Fibroblast of upper back skin (primary cell): ENCODE results near the gene FSIP1.

ENCODE experiments used
- DNase-seq: peaks from one replicate; pipeline ENCODE4 v3.0.0-alpha.2; 2013

FSIP1 gene

DNA sequence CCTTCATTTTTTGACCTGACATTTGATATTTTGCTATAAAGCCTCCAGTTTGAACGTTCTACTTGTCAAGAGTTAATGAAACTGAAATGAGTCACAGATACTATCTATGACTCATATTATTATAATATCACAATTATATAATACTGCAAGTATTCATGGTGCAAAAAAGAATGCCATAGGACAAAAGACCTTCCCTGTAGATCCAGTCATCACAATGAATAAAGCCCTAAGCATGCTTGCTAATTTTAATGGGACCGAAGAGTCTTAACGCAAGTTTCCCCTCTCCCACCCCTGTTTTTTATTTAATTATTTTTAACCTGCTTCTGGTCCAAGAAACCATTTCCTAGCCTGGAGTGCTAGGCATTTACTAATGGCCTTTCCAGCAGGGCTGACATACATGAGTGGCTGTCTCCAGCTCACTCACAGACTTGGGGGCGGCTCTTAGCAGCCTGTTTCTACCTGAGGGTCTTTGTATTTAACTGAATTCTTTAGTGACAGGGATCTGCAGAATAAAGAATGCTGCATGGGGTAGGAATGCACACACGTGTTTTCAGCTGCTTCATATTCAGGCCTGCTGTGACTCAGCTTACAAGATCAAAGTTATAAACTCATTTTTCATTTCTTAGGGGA, 140.5 kb downstream of the FSIP1 start:
- DNase-seq: peak; percentile 87

DNA sequence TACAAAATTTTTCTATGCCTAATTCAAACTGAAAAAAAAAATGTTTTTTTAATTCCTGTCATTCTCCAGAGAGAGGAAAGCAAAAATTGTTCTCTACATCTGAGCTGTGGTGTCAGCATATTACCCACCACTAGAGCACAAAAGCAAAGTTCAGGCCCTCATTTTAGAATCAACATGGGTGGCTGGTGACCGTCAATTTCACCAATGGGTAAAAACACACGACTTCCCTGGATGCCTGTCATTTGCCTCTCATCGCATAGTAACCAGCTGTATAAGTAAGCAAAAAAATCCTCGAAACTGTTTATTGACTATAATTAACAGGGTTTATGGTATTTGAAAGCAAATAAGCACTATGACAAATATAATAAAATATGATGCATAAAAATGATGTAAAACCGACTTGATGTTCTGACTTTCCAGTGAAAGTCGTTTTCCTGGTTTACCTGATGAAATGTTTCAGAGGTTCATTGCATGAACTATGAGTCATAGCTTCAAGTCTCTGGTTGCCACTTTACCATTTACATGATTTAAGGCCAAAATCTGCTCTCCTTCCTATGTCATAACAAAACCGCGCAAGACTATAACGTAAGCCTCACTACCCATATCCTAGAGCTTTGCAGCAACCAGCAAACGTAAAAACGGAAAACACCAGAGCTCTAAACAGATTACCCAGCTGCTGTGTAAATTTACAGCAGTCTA, 141.3 kb downstream of the FSIP1 start:
- peak; percentile 60 for DNase-seq

- DNase-seq: no peak
These were observed 142.0 kb downstream of the FSIP1 start for GRCh38 chr15:39640665-39641064.

- no peak for DNase-seq
These were observed 143.6 kb downstream of the FSIP1 start for GRCh38 chr15:39639037-39639436.

GRCh38 chr15:39638041-39638440, 144.6 kb downstream of the FSIP1 start:
- no peak for DNase-seq

DNA sequence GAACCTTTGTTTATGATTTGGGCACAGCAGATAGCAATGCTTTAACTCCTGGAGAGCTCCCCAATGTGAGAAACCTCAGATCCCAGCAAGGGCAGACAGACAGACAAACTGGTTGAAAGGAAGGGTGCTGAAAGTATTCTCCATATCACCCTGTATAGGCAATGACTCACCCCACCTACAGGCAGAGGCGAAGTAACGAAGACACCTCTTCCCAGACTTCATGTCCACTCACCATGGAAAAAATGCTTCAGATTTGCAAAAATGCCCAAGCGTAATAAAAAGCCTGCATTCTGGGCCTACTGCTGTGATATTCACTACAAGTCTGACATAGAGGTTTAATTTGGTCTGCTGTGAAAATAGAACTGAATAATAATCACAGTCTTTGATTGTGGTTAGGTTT, 151.3 kb downstream of the FSIP1 start:
- DNase-seq: peak; percentile 48

DNA sequence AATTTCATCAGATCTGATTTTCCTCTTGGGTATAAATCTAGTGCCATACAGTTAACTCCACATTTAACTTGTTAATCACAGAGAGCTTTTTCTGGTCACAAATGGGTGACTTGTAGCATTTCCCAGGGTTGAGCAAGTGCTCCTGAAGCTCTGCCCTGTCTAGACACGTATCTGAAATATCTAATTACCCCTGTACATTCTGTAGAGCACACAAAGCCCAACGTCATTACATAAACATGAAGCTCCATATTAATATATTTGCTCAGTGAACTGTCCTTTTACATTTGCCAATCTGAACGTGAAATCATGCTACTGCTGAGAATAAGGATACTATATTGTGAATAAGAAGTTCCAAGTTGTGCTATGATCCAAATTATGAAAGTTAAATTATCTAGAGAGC, 152.7 kb downstream of the FSIP1 start:
- no peak for DNase-seq

DNA sequence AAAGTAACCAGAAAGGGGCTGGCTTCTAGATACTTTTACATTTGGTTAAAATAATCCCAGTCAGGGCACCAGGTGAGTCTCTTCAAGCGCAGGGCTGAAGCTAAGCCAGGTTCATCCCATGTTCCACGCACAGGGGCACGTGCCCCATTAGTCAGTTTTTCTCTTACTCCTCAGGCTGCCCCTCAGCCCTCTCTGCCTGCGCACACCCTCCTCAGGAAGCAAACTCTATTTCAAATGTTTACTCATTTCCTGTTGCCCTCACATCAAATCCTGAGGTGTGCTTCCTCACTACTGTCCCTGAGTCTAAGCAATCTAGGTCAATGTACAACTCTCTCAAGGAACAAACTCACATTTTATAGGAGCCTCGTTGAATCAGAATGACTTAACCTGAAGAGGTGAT, 153.3 kb downstream of the FSIP1 start:
- DNase-seq: no peak

- no peak for DNase-seq
These were observed 153.9 kb downstream of the FSIP1 start for GRCh38 chr15:39628546-39629257.

DNA sequence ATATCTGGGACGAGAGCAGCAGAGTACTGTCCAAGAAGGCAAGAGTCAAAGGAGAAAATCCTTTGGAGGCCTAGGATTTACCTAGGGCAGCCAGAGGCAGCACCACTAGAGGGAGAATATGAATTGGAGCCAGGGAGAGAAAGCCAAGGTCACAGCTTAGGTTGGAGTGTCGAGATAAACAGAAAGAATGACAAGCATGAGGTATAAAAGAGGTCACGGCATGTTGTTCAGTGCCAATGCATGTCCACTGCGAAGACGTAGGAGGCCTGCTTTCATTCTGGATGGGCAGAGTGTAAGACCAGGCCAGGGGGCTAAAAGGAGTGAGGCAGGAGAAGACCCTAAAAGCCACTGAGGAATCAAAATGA, 154.5 kb downstream of the FSIP1 start:
- no peak for DNase-seq

- DNase-seq: no peak
These were observed 155.0 kb downstream of the FSIP1 start for GRCh38 chr15:39627451-39628143.

- peak; percentile 39 for DNase-seq
These were observed 156.8 kb downstream of the FSIP1 start for GRCh38 chr15:39625856-39626255.

DNA sequence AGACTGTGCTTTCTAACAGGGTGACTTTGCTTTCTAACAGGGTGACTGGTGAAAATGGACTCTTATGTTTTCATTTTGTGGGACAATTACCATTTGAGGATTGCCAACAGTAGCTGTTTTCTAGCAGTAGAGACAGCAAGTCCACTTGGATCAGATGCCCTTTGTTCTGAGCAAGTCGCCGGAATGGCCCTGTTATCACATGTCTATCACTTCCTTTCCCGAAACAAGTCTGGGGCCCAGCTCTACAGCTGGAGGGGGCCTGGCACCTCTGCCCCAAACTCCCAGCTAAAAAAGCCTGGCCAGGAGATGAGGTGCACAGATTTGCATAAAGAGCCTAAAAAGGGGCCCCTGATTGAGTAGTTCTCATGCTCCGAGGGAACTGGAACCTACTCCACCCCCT, 157.2 kb downstream of the FSIP1 start:
- no peak for DNase-seq

DNA sequence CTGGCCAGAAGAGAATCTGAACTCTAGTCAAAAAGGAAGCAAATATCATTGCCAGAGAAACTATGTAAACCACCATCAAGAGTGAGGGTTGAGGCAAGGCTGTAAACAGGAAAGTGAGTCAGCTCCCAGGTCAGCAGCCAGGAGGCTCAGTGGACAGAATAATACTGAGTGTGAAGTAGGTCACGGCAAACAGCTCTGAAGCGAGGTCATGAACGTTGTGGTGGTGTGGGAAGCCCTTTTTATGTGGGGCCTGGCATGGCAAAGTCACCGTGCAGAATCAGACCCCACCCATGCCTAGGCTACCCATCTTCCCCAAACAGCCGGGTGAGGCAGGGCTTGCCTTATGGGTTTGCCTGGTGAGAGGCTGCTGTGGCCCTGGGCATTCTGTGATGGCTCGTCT, 157.8 kb downstream of the FSIP1 start:
- peak; percentile 82 for DNase-seq

DNA sequence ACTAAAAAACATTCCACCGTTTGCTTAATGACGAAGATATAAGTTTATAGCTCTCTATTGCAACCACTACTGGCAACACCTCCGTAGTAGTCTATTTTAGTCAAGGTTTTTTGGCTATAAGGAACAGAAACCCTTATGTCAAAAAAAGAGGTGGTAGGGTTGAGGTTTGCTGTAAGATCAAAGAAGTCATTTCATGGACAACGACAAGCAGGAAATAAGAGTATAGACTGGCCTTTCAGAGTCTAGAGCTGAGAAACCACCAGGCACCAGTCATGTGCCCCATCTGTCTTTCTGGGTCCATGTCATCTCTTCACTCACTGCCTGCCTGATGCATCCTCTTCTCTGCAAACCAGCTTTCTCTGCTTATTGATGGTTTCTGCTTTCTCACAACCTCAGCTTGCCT, 159.1 kb downstream of the FSIP1 start:
- DNase-seq: no peak

GRCh38 chr15:39622660-39623516, 159.8 kb downstream of the FSIP1 start:
- DNase-seq: no peak

- peak; percentile 37 for DNase-seq
These were observed 160.7 kb downstream of the FSIP1 start for GRCh38 chr15:39621976-39622375.

- DNase-seq: no peak
These were observed 161.4 kb downstream of the FSIP1 start for GRCh38 chr15:39621210-39621609.

DNA sequence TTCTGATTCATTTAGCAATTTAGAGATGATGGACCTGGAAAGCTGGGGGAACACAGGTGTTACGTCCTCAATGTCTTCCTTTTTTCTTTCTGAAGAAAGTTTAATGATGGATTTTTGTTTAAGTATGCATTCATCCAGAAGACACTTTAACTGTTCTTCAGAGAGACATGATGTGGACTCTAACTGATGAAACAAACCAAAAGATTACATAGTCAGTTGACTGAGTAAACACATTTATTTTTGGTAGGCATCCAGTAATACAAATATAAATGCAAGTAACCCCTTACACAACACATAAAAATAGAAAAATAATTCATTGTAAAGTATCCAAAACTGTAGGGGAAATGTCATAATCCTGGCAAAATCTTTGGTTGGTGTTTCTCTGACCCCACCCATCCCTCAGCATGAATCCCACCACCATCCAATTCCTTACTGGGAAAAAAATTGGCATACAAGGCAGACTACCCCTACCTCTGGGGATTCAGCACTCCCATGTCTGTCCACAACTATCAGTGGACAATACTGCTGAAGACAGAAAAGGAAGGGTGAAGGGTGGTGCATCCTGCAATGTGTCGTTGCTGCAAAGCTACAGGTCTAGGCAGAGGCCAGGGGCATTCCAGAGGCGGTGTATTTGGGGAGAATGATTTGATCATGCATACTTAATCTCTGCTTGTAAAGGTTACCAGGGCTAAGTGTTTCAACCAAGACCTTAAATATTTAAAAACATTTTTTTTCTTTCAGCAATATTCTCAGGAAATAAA, 164.4 kb downstream of the FSIP1 start:
- DNase-seq: no peak

DNA sequence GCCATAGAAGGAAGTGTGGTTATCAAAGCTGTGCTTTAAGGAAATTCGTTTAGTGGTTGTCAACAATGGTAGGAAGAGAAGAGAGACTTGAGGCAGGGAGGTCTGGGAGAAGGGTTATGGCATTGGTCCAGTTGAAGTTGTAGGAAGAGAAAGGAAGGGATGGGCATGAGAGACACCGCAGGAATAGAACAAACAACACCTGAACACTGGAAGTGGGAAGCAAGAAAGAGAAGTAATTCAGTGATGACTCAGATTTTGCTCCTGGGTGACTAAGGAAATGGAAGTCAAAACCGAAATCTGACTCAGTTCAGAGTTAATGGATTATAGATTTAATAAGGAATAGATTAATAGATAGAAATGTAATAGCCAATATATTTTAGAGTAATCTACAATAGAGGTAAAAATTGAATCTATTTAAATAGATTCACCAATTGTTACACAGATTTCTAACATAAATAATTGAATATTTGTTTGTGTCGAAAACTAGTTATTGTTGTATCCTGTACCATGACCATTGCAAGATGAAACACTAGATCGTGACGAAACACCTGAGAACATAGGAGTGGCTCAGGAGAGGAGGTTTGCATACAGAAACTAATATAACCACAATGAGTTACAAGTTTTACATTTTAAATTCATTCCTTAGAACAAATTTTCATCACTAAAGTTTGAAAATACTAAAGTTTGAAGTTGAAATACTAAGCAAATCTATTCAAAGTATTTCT, 165.7 kb downstream of the FSIP1 start:
- no peak for DNase-seq

GRCh38 chr15:39613861-39614260, 168.8 kb downstream of the FSIP1 start:
- no peak for DNase-seq
